Measurements from ENCODE around the gene IFNLR1. TPM values are rescaled to one million over a fixed set of nuclear protein-coding genes. Genes with fewer than 3 reads are reported as not detected.

Gene IFNLR1
- polyA plus RNA-seq, 3 donors: not detected

- Histone ChIP-seq H3K4me2 (replicated peaks; ENCODE audit: extremely low read depth, low read length, poor library complexity, severe bottlenecking) (no peak overlapping the region), H4K20me1 (ENCODE audit: insufficient read depth, low read length) (no peaks in the 10 kb centered on the region), H3K36me3 (replicated peaks in 1 of 2; ENCODE audit: control insufficient read depth in 1 of 2, insufficient read depth in 2 of 2, low read length in 2 of 2) (no peaks in the 10 kb centered on the region), H2AFZ (ENCODE audit: insufficient read depth, low read depth, low read length, poor library complexity, severe bottlenecking) (no peak overlapping the region), H3K79me2 (ENCODE audit: insufficient read depth, low read length) (no peaks in the 10 kb centered on the region), H3K4me1 (ENCODE audit: control insufficient read depth in 1 of 2, insufficient read depth in 2 of 2, low read length in 2 of 2) (no peaks in the 10 kb centered on the region), H3K27ac (ENCODE audit: low read depth in 1 of 2, low read length in 2 of 2) (no peak overlapping the region), H3K27me3 (ENCODE audit: control insufficient read depth in 2 of 2, insufficient read depth in 2 of 2, low read length in 2 of 2) (no peaks in the 10 kb centered on the region), H3K9me3 (replicated peaks in 1 of 2; ENCODE audit: control insufficient read depth in 1 of 2, insufficient read depth in 1 of 2, low read length in 2 of 2) (no peaks in the 10 kb centered on the region), H3K9ac (ENCODE audit: insufficient read depth, low read length, poor library complexity, severe bottlenecking) (no peak overlapping the region), H3K4me3 (replicated peaks in 1 of 3; ENCODE audit: low read depth in 2 of 3, low read length in 3 of 3) (no peak overlapping the region)
- no peaks in the 10 kb centered on the region for H3K36me3 Mint-ChIP-seq
- H3K27ac Mint-ChIP-seq: no peak overlapping the region
- H3K4me3 Mint-ChIP-seq: no peak overlapping the region
- intact Hi-C loops (cut with micrococcal nuclease): no loop called here
- DNase-seq: no peak
- H3K27me3 Mint-ChIP-seq (ENCODE audit: low read depth in 3 of 3): peaks cover 6 to 16% (median 10%) of the 10 kb centered on the region in 3 donors
- peaks cover 4% of the 10 kb centered on the region for H3K4me1 Mint-ChIP-seq
- WGBS (ENCODE audit: insufficient coverage): 60% methylated on average over 1 of the region's 4 CpGs
- no peaks in the 10 kb centered on the region for H3K9me3 Mint-ChIP-seq
- no peak for TF ChIP-seq CTCF (IDR thresholded peaks at IDR 0.05)
Measured at GRCh38 chr1:24167008-24167407, 20.1 kb downstream of the IFNLR1 start.

GRCh38 chr1:24165500-24165899 is 21.6 kb downstream of the IFNLR1 start:
- no peaks in the 10 kb centered on the region for H3K79me2 ChIP-seq (ENCODE audit: insufficient read depth, low read length)
- H3K27me3 Mint-ChIP-seq (ENCODE audit: low read depth in 3 of 3): peaks cover 7 to 11% (median 11%) of the 10 kb centered on the region in 3 donors
- no peak for TF ChIP-seq CTCF (IDR thresholded peaks at IDR 0.05)
- H2AFZ ChIP-seq (ENCODE audit: insufficient read depth, low read depth, low read length, poor library complexity, severe bottlenecking): no peak overlapping the region
- no peaks in the 10 kb centered on the region for H3K4me1 ChIP-seq (ENCODE audit: control insufficient read depth in 1 of 2, insufficient read depth in 2 of 2, low read length in 2 of 2)
- no peak overlapping the region for H3K9ac ChIP-seq (ENCODE audit: insufficient read depth, low read length, poor library complexity, severe bottlenecking)
- no peaks in the 10 kb centered on the region for H3K9me3 Mint-ChIP-seq
- no peaks in the 10 kb centered on the region for H3K36me3 Mint-ChIP-seq
- H3K27me3 ChIP-seq (ENCODE audit: control insufficient read depth in 2 of 2, insufficient read depth in 2 of 2, low read length in 2 of 2): no peaks in the 10 kb centered on the region
- no peak overlapping the region for H3K4me3 Mint-ChIP-seq
- no peak overlapping the region for H3K4me3 ChIP-seq (replicated peaks in 1 of 3; ENCODE audit: low read depth in 2 of 3, low read length in 3 of 3)
- DNase-seq: no peak
- no peak overlapping the region for H3K27ac ChIP-seq (ENCODE audit: low read depth in 1 of 2, low read length in 2 of 2)
- no peaks in the 10 kb centered on the region for H4K20me1 ChIP-seq (ENCODE audit: insufficient read depth, low read length)
- no peaks in the 10 kb centered on the region for H3K9me3 ChIP-seq (replicated peaks in 1 of 2; ENCODE audit: control insufficient read depth in 1 of 2, insufficient read depth in 1 of 2, low read length in 2 of 2)
- H3K4me2 ChIP-seq (replicated peaks; ENCODE audit: extremely low read depth, low read length, poor library complexity, severe bottlenecking): no peak overlapping the region
- H3K4me1 Mint-ChIP-seq: peaks cover 4% of the 10 kb centered on the region
- WGBS (ENCODE audit: insufficient coverage): 100% methylated on average over 1 of the region's 2 CpGs
- no peak overlapping the region for H3K27ac Mint-ChIP-seq
- no peaks in the 10 kb centered on the region for H3K36me3 ChIP-seq (replicated peaks in 1 of 2; ENCODE audit: control insufficient read depth in 1 of 2, insufficient read depth in 2 of 2, low read length in 2 of 2)
- intact Hi-C loops (cut with micrococcal nuclease): no loop called here

All from CD14-positive monocyte (primary cell).